OCI-LY1 (cell line): Measurements from ENCODE around the gene ZC3H15.

Experiments used
- H2AFZ ChIP-seq: fragments of 200-600 bp; sonication (generic), shearing (Covaris generic); 2 replicates; pipeline ENCODE4 v1.6.0; 2014; ENCODE audit warnings: antibody characterized with exemption, mild to moderate bottlenecking, low read length
- H3F3A ChIP-seq: fragments of 200-600 bp; sonication (generic), shearing (Covaris generic); 2 replicates; pipeline ENCODE4 v1.6.0; 2014; ENCODE audit warnings: mild to moderate bottlenecking, antibody characterized with exemption, low read length, moderate library complexity; ENCODE audit not compliant: insufficient read depth
- H3K27ac ChIP-seq: fragments of 200-600 bp; sonication (generic); 2 replicates; pipeline ENCODE4 v1.5.1; 2014; ENCODE audit warnings: low read length, mixed run types, mild to moderate bottlenecking, low read depth; ENCODE audit not compliant: poor library complexity, severe bottlenecking
- H3K27me3 ChIP-seq: fragments of 200-600 bp; sonication (generic); 2 replicates; pipeline ENCODE4 v1.6.0; 2014; ENCODE audit warnings: antibody characterized with exemption, mild to moderate bottlenecking, low read length, moderate library complexity; ENCODE audit not compliant: insufficient read depth
- H3K36me3 ChIP-seq: fragments of 200-600 bp; sonication (generic); 2 replicates; pipeline ENCODE4 v1.6.1; 2014; ENCODE audit warnings: mild to moderate bottlenecking, antibody characterized with exemption, low read length, moderate library complexity, mixed read lengths; ENCODE audit not compliant: insufficient read depth
- H3K4me1 ChIP-seq: fragments of 200-600 bp; sonication (generic); 2 replicates; pipeline ENCODE4 v1.5.1; 2014; ENCODE audit warnings: mild to moderate bottlenecking, low read length, moderate library complexity; ENCODE audit not compliant: insufficient read depth, severe bottlenecking
- H3K4me2 ChIP-seq: fragments of 200-600 bp; sonication (generic), shearing (Covaris generic); 2 replicates; pipeline ENCODE4 v1.6.1; 2014; ENCODE audit warnings: low read length
- H3K4me3 ChIP-seq: fragments of 200-600 bp; sonication (generic); 2 replicates; pipeline ENCODE4 v1.5.1; 2014; ENCODE audit warnings: low read length, low read depth, mild to moderate bottlenecking, mixed read lengths; ENCODE audit not compliant: poor library complexity, severe bottlenecking
- H3K79me2 ChIP-seq: fragments of 200-600 bp; shearing (Covaris generic); 2 replicates; pipeline ENCODE4 v1.6.1; 2016; ENCODE audit warnings: mixed run types, low read length, mixed read lengths; ENCODE audit not compliant: insufficient read depth
- H3K9ac ChIP-seq: fragments of 200-600 bp; sonication (generic), shearing (Covaris generic); 2 replicates; pipeline ENCODE4 v1.6.1; 2014; ENCODE audit warnings: mild to moderate bottlenecking, low read length, mixed read lengths
- H3K9me2 ChIP-seq: fragments of 200-600 bp; sonication (generic), shearing (Covaris generic); 2 replicates; pipeline ENCODE4 v1.6.1; 2014; ENCODE audit warnings: low read depth, mild to moderate bottlenecking, low read length, mixed read lengths
- H3K9me3 ChIP-seq: fragments of 200-600 bp; shearing (Covaris generic); 2 replicates; pipeline ENCODE4 v1.6.1; 2014; ENCODE audit warnings: low read length, mixed read lengths
- H4K20me1 ChIP-seq: fragments of 200-600 bp; sonication (generic), shearing (Covaris generic); 2 replicates; pipeline ENCODE4 v1.6.0; 2016; ENCODE audit warnings: mild to moderate bottlenecking, low read length; ENCODE audit not compliant: insufficient read depth
- EZH2 ChIP-seq: fragments of 200-600 bp; sonication (generic), shearing (Covaris generic); IDR thresholded peaks from 2 replicates; pipeline ENCODE4 v1.8.0; 2017; ENCODE audit warnings: borderline replicate concordance, mixed run types, mild to moderate bottlenecking, antibody characterized with exemption, low read length, moderate library complexity, mixed read lengths
- TF ChIP-seq, protein P1 (sequence below): fragments of 200-600 bp; sonication (generic), shearing (Covaris generic); IDR thresholded peaks from 2 replicates; pipeline ENCODE4 v1.5.1; 2017; ENCODE audit warnings: mild to moderate bottlenecking, antibody characterized with exemption, low read length, moderate library complexity, mixed read lengths

ZC3H15 gene

DNA sequence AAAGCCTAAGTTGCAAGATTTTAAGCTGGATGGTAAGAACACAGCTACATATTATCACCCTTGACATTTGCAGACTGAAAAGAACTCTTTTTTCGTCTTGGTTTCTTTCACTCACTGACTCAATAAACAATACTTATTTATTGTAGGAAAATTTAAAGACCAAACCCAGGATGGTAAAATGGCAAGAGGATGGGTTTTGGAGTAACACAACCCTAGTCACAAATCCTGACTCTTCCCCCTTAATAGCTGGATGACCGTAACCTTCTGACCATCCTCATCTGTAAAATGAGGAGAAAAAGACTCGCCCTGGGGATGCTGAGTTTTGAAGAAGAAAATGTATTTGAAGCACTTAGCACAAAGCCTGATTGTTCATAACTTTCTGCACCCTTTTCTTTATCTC is 48.3 kb downstream of the ZC3H15 start:
- Histone ChIP-seq H3K27me3 (no peaks in the 10 kb centered on the region), H2AFZ (no peak overlapping the region), H3K9ac (no peak overlapping the region), H3K9me3 (no peaks in the 10 kb centered on the region), H4K20me1 (no peaks in the 10 kb centered on the region), H3K4me2 (no peak overlapping the region), H3K36me3 (no peaks in the 10 kb centered on the region), H3K9me2 (no peaks in the 10 kb centered on the region), H3K27ac (no peak overlapping the region), H3K4me1 (no peaks in the 10 kb centered on the region), H3F3A (no peaks in the 10 kb centered on the region), H3K79me2 (no peaks in the 10 kb centered on the region), H3K4me3 (no peak overlapping the region)
- no peak for TF ChIP-seq EZH2
- TF ChIP-seq, protein P1, sequence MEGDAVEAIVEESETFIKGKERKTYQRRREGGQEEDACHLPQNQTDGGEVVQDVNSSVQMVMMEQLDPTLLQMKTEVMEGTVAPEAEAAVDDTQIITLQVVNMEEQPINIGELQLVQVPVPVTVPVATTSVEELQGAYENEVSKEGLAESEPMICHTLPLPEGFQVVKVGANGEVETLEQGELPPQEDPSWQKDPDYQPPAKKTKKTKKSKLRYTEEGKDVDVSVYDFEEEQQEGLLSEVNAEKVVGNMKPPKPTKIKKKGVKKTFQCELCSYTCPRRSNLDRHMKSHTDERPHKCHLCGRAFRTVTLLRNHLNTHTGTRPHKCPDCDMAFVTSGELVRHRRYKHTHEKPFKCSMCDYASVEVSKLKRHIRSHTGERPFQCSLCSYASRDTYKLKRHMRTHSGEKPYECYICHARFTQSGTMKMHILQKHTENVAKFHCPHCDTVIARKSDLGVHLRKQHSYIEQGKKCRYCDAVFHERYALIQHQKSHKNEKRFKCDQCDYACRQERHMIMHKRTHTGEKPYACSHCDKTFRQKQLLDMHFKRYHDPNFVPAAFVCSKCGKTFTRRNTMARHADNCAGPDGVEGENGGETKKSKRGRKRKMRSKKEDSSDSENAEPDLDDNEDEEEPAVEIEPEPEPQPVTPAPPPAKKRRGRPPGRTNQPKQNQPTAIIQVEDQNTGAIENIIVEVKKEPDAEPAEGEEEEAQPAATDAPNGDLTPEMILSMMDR = no peak

DNA sequence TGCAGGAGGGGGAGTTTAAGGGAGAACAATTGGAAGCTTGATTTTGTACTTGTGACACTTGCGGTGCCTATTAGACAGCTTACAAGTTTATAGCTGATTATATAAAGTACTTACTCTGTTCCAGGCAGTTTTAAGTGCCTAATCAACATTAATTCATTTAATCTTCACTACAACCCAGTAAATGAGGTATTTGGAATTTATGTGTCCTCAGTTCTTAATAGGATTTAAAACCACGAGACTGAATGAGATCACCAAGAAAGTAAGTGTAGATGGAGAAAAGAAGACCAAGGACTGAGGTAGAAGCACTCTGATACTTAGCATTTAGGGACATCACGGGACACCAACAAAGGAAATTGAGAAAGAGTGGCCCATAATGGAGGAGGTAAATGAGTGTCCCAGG is 49.8 kb downstream of the ZC3H15 start:
- no peaks in the 10 kb centered on the region for H3K9me2 ChIP-seq
- no peak overlapping the region for H3K4me2 ChIP-seq
- H3K27ac ChIP-seq = no peak overlapping the region
- H3K36me3 ChIP-seq = no peaks in the 10 kb centered on the region
- H3K9me3 ChIP-seq = no peaks in the 10 kb centered on the region
- no peaks in the 10 kb centered on the region for H3K79me2 ChIP-seq
- no peak overlapping the region for H3K9ac ChIP-seq
- H3K27me3 ChIP-seq = no peaks in the 10 kb centered on the region
- H3K4me3 ChIP-seq = no peak overlapping the region
- H4K20me1 ChIP-seq = no peaks in the 10 kb centered on the region
- no peaks in the 10 kb centered on the region for H3F3A ChIP-seq
- no peak for TF ChIP-seq EZH2
- TF ChIP-seq, protein P1 = no peak
- no peaks in the 10 kb centered on the region for H3K4me1 ChIP-seq
- H2AFZ ChIP-seq = no peak overlapping the region

DNA sequence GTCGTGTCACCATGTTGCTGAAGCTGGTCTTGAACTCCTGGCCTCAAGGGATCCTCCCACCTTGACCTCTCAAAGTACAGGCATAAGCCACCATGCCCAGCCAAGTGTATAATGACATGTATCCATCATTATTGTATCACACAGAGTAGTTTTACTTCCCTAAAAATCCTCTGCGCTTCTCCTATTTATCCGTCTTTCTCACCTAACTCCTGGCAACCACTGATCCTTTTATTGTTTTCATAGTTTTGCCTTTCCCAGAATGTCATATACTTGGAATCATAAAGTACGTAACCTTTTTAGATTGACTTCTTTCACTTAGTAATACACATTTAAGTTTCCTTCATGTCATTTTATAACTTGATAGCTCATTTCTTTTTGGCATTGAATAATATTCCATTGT is 51.0 kb downstream of the ZC3H15 start:
- no peaks in the 10 kb centered on the region for H3K9me2 ChIP-seq
- H3K4me1 ChIP-seq = no peaks in the 10 kb centered on the region
- no peaks in the 10 kb centered on the region for H3K36me3 ChIP-seq
- no peaks in the 10 kb centered on the region for H3K27me3 ChIP-seq
- no peaks in the 10 kb centered on the region for H3F3A ChIP-seq
- no peak overlapping the region for H3K27ac ChIP-seq
- H4K20me1 ChIP-seq = no peaks in the 10 kb centered on the region
- H3K79me2 ChIP-seq = no peaks in the 10 kb centered on the region
- no peak overlapping the region for H3K4me2 ChIP-seq
- no peak overlapping the region for H3K4me3 ChIP-seq
- no peak overlapping the region for H3K9ac ChIP-seq
- no peak overlapping the region for H2AFZ ChIP-seq
- TF ChIP-seq, protein P1 = no peak
- TF ChIP-seq EZH2 = no peak
- no peaks in the 10 kb centered on the region for H3K9me3 ChIP-seq
